Panc1 (cell line): ENCODE data around the gene PRDM2. TPM values are rescaled to one million over a fixed set of nuclear protein-coding genes. Genes with fewer than 3 reads are reported as not detected.

Experiments used
- ATAC-seq: fragments of 200-7000 bp; cut with Tn5 transposase; 2 replicates; pipeline ENCODE4 v1.9.1; 2020; ENCODE audit warnings: mild to moderate bottlenecking, moderate library complexity
- BruUV-seq: library from RNA; stranded (reverse); fragments of 400-500 nt; replicated peaks from 2 replicates; lab custom pipeline; 2021; lab: Mats Ljungman, UMichigan
- CTCF ChIA-PET: fragments of 300-600 bp; sonication (Branson Sonifier 250); formaldehyde crosslinking; loops from one replicate; lab custom pipeline; 2022; ENCODE audit warnings: antibody characterized with exemption; lab: Charles Lee
- POLR2A ChIA-PET: fragments of 300-600 bp; sonication (Branson Sonifier 250); formaldehyde crosslinking; loops from one replicate; lab custom pipeline; 2022; ENCODE audit warnings: antibody characterized with exemption; lab: Charles Lee
- DNase-seq: peaks from one replicate; pipeline ENCODE4 v3.0.0-alpha.2; 2010; ENCODE audit warnings: low read depth, low spot score
- H3K27ac ChIP-seq: 2 replicates; pipeline ENCODE4 v1.5.1; 2011; ENCODE audit warnings: mild to moderate bottlenecking, low read length, inconsistent platforms
- H3K27me3 ChIP-seq: fragments of 200-500 bp; sonication (Bioruptor generic); 2 replicates; pipeline ENCODE4 v1.6.0; 2014; ENCODE audit warnings: low read length, inconsistent platforms; ENCODE audit not compliant: control insufficient read depth, insufficient read depth
- H3K36me3 ChIP-seq: fragments of 200-500 bp; sonication (Bioruptor generic); 2 replicates; pipeline ENCODE4 v1.5.1; 2014; ENCODE audit warnings: inconsistent platforms, mild to moderate bottlenecking, low read length, moderate library complexity; ENCODE audit not compliant: control insufficient read depth, insufficient read depth
- H3K4me1 ChIP-seq: 2 replicates; pipeline ENCODE4 v1.5.1; 2011; ENCODE audit warnings: inconsistent platforms, mild to moderate bottlenecking, low read length, moderate library complexity; ENCODE audit not compliant: control insufficient read depth, insufficient read depth
- H3K4me3 ChIP-seq, 2 experiments: 2 replicates each; pipeline ENCODE4 v1.5.1; 2011 to 2012; ENCODE audit warnings: low read depth in 2 of 2, low read length in 2 of 2, mild to moderate bottlenecking in 2 of 2, inconsistent platforms in 1 of 2, moderate library complexity in 1 of 2
- H3K9me3 ChIP-seq: fragments of 200-500 bp; sonication (Bioruptor generic); 2 replicates; pipeline ENCODE4 v1.5.1; 2014; ENCODE audit warnings: low read depth, mild to moderate bottlenecking, inconsistent platforms, low read length, moderate library complexity; ENCODE audit not compliant: control insufficient read depth, insufficient read depth
- CTCF ChIP-seq: fragments of 450-650 bp; IDR thresholded peaks from 2 replicates; pipeline ENCODE4 v1.5.1; 2017; ENCODE audit warnings: mild to moderate bottlenecking
- POLR2AphosphoS5 ChIP-seq: IDR thresholded peaks from 2 replicates; pipeline ENCODE4 v1.6.1; 2012; ENCODE audit warnings: mild to moderate bottlenecking, low read depth, low read length, moderate library complexity
- REST ChIP-seq, 2 experiments: IDR thresholded peaks; 2 replicates each; pipeline ENCODE4 v1.6.1; 2011 to 2012; ENCODE audit warnings: low read depth in 2 of 2, control low read depth in 1 of 2, low read length in 1 of 2, mild to moderate bottlenecking in 1 of 2, moderate library complexity in 1 of 2; ENCODE audit not compliant: insufficient read depth in 1 of 2
- SIN3A ChIP-seq: IDR thresholded peaks from 2 replicates; pipeline ENCODE4 v1.6.1; 2012; ENCODE audit warnings: low read depth, mild to moderate bottlenecking, low read length, moderate library complexity, borderline replicate concordance; ENCODE audit not compliant: insufficient read depth
- TCF7L2 ChIP-seq: IDR thresholded peaks from 2 replicates; pipeline ENCODE4 v1.6.1; 2011; ENCODE audit warnings: mild to moderate bottlenecking, low read depth, low read length, inconsistent platforms
- in situ Hi-C: cut with HindIII; loops from 2 replicates; pipeline ENCODE4 v1.10.0; 2016; ENCODE audit warnings: low sequenced_read_pairs, low pct_unique_long_range_greater_than_20kb
- intact Hi-C: fragments of 100-400 bp; cut with micrococcal nuclease; formaldehyde crosslinking; loops from one replicate; pipeline ENCODE4 v1.10.0; 2022; ENCODE audit not compliant: unreplicated experiment
- total RNA-seq: library from RNA; stranded (reverse); gene quantifications from one replicate; pipeline ENCODE4 v1.2.1, GENCODE V29; 2021; ENCODE audit not compliant: unreplicated experiment

PRDM2 gene
- total RNA-seq, 1 experiment from 2014 or later, result 40.3 TPM

- Histone ChIP-seq H3K36me3 (peaks cover 17% of the 10 kb centered on the region; the same call in 1 of the 2 replicates), H3K27me3 (no peaks in the 10 kb centered on the region), H3K27ac (no peak overlapping the region), H3K4me1 (no peaks in the 10 kb centered on the region), H3K4me3 (no peak overlapping the region), H3K9me3 (no peaks in the 10 kb centered on the region)
- TF ChIP-seq SIN3A, result no peak
- TF ChIP-seq POLR2AphosphoS5, result no peak
- TF ChIP-seq REST (IDR thresholded peaks at IDR 0.05; ENCODE audit: insufficient read depth in 1 of 2, low read depth in 2 of 2, low read length in 1 of 2), result no peak
- no peak for TF ChIP-seq TCF7L2
- no peak for TF ChIP-seq CTCF
- ATAC-seq (no peak), DNase-seq (no peak)
- BruUV-seq, result no TSS peak
- CTCF ChIA-PET, result no interaction called here
- in situ Hi-C loops (no loop called here), intact Hi-C loops (no loop called here)
- POLR2A ChIA-PET, result no interaction called here
Measured at GRCh38 chr1:13782634-13783360, 82.8 kb downstream of the PRDM2 start.

GRCh38 chr1:13783551-13783950 lies 83.6 kb downstream of the PRDM2 start:
- no TSS peak for BruUV-seq
- H3K4me3 ChIP-seq, result no peak overlapping the region
- intact Hi-C loops (no loop called here), in situ Hi-C loops (no loop called here)
- H3K4me1 ChIP-seq, result no peaks in the 10 kb centered on the region
- H3K27ac ChIP-seq, result no peak overlapping the region
- TF ChIP-seq CTCF (no peak), POLR2AphosphoS5 (no peak), TCF7L2 (no peak), REST (IDR thresholded peaks at IDR 0.05; ENCODE audit: insufficient read depth in 1 of 2, low read depth in 2 of 2, low read length in 1 of 2) (no peak)
- CTCF ChIA-PET, result no interaction called here
- ATAC-seq (no peak), DNase-seq (no peak)
- POLR2A ChIA-PET, result no interaction called here
- no peaks in the 10 kb centered on the region for H3K9me3 ChIP-seq
- H3K36me3 ChIP-seq, result peaks cover 13% of the 10 kb centered on the region; the same call in 1 of the 2 replicates
- no peaks in the 10 kb centered on the region for H3K27me3 ChIP-seq
